ENCODE measurements around the gene PIK3IP1.

- TF ChIP-seq TAF1 (IDR thresholded peaks at IDR 0.05; ENCODE audit: low read depth, low read length) (no peak), POLR2AphosphoS5 (IDR thresholded peaks at IDR 0.05; ENCODE audit: low read depth, low read length) (no peak), POLR2A (IDR thresholded peaks at IDR 0.05; ENCODE audit: low read depth, low read length) (no peak), POU2F2 (IDR thresholded peaks at IDR 0.05; ENCODE audit: low read depth, low read length) (no peak), SPI1 (IDR thresholded peaks at IDR 0.05; ENCODE audit: low read depth, low read length) (no peak)
Measured at GRCh38 chr22:31328544-31328960, 36.3 kb upstream of the PIK3IP1 start.
